Ovary (tissue), 3 donors: ENCODE measurements around the gene FKBP10.

Experiments
- EP300 ChIP-seq: sonication (generic); formaldehyde crosslinking; IDR thresholded peaks from one replicate; pipeline ENCODE4 v1.6.1; 2017; ENCODE audit warnings: antibody characterized with exemption
- POLR2A ChIP-seq: fragments of 450-650 bp; IDR thresholded peaks from one replicate; pipeline ENCODE4 v1.6.1; 2017; ENCODE audit warnings: antibody characterized with exemption, mild to moderate bottlenecking, moderate library complexity
- TF ChIP-seq, protein P1 (sequence below), 3 donors: fragments of 450-650 bp in 2 of 3; fragments of 200-600 bp in 1 of 3; IDR thresholded peaks; one replicate each; pipeline versions ENCODE4 v1.5.1 to v1.8.0; 2016 to 2022; ENCODE audit warnings: antibody characterized with exemption in 3 of 3, mild to moderate bottlenecking in 1 of 3
- donor health status: DM: no; HTN: no; CAD: no.

DNA sequence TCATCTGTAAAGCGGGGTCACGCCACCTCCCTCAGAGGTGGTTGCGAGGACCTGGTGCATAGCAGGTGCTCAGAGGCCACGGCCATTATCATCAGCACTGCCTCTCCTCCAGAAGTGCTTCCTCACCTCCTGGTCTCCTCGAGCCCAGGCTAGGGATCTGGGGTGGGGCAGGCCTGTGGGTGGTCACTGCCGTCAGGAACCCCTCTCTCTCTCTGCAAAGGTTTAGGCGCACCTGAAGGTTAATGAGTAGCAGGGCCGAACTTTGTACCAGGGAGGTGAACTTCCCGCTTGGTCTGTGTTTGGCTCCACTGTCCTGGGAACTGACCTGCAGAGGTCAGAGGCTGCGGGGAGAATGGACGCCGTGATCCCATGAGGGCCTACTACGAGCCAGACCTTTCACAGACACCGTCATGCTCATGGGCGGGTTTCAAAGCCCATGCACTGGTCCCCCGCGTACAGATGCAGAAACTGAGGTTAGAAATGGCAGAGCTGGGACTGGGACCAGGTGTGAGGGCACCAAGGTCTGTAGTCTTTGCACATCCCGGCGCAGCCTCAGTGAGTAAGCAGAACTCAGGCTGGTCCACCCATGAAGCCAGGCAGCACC, 40.1 kb upstream of the FKBP10 start:
- TF ChIP-seq EP300 (no peak), POLR2A (no peak)
- TF ChIP-seq, protein P1, sequence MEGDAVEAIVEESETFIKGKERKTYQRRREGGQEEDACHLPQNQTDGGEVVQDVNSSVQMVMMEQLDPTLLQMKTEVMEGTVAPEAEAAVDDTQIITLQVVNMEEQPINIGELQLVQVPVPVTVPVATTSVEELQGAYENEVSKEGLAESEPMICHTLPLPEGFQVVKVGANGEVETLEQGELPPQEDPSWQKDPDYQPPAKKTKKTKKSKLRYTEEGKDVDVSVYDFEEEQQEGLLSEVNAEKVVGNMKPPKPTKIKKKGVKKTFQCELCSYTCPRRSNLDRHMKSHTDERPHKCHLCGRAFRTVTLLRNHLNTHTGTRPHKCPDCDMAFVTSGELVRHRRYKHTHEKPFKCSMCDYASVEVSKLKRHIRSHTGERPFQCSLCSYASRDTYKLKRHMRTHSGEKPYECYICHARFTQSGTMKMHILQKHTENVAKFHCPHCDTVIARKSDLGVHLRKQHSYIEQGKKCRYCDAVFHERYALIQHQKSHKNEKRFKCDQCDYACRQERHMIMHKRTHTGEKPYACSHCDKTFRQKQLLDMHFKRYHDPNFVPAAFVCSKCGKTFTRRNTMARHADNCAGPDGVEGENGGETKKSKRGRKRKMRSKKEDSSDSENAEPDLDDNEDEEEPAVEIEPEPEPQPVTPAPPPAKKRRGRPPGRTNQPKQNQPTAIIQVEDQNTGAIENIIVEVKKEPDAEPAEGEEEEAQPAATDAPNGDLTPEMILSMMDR (IDR thresholded peaks at IDR 0.05), result no peak
